Kidney (tissue), 14 donors: ENCODE data around the gene IQGAP3. TPM values are rescaled to one million over a fixed set of nuclear protein-coding genes. Genes with fewer than 3 reads are reported as not detected.

Experiments
- DNase-seq, 5 donors: peaks; one replicate each; pipeline ENCODE4 v3.0.0-alpha.2; 2013 to 2020
- FAIRE-seq: peaks from 2 replicates; lab custom pipeline; 2012; peaks lifted over from hg19 to GRCh38; lab: Jason Lieb, UNC
- H3K27ac ChIP-seq, 2 donors: one replicate each; pipeline ENCODE4 v1.7.0; 2013; ENCODE audit warnings: low read depth in 2 of 2, low read length in 2 of 2, inconsistent platforms in 1 of 2
- H3K27me3 ChIP-seq: one replicate; pipeline ENCODE4 v1.7.1; 2013; ENCODE audit warnings: low read length, inconsistent platforms; ENCODE audit not compliant: control insufficient read depth, insufficient read depth
- H3K36me3 ChIP-seq, 3 donors: one replicate each; pipeline versions ENCODE4 v1.7.0 to v1.7.1; 2013; ENCODE audit warnings: low read length in 3 of 3, control low read depth in 1 of 3, inconsistent platforms in 1 of 3; ENCODE audit not compliant: insufficient read depth in 3 of 3, control insufficient read depth in 2 of 3
- H3K4me1 ChIP-seq, 3 donors: one replicate each; pipeline versions ENCODE4 v1.7.0 to v1.7.1; 2013; ENCODE audit warnings: low read length in 3 of 3, inconsistent platforms in 1 of 3, low read depth in 1 of 3; ENCODE audit not compliant: control insufficient read depth in 2 of 3, insufficient read depth in 2 of 3
- H3K4me3 ChIP-seq, 3 donors: one replicate each; pipeline versions ENCODE4 v1.7.0 to v1.8.1; 2013; ENCODE audit warnings: low read length in 3 of 3, control low read depth in 1 of 3, inconsistent platforms in 1 of 3
- H3K9ac ChIP-seq, 3 donors: one replicate each; pipeline versions ENCODE4 v1.7.0 to v1.7.1; 2013; ENCODE audit warnings: low read length in 3 of 3, control low read depth in 1 of 3, inconsistent platforms in 1 of 3
- H3K9me3 ChIP-seq, 3 donors: one replicate each; pipeline versions ENCODE4 v1.7.0 to v1.7.1; 2013; ENCODE audit warnings: low read length in 3 of 3, control low read depth in 1 of 3, inconsistent platforms in 1 of 3; ENCODE audit not compliant: control insufficient read depth in 2 of 3, insufficient read depth in 1 of 3
- intact Hi-C: fragments of 100-400 bp; cut with DNase I; formaldehyde crosslinking; loops from one replicate; pipeline ENCODE4 v1.11.1; 2022
- polyA plus RNA-seq: library from polyadenylated mRNA; stranded (reverse); fragments of 350-450 nt; fragmentation: Illumina TruSeq; extraction: RNeasy Lipid Tissue Mini Kit (QIAGEN cat#74804); gene quantifications from one replicate; pipeline ENCODE4 v1.2.3, GENCODE V29; 2014; ENCODE audit warnings: low read depth, low replicate concordance; ENCODE audit not compliant: insufficient read depth
- total RNA-seq: library from RNA; stranded (reverse); fragmentation: NEBNext Ultra II Directional; extraction: Animal tissue kit (Norgen Biotek cat#: 25700); gene quantifications from one replicate; pipeline ENCODE4 v1.2.1, GENCODE V29; 2021
- TF ChIP-seq, protein P1 (sequence below): IDR thresholded peaks from 3 replicates; pipeline ENCODE4 v1.5.1; 2012; ENCODE audit warnings: mild to moderate bottlenecking, moderate library complexity, borderline replicate concordance; ENCODE audit not compliant: insufficient read depth; ENCODE audit errors: extremely low read depth
- donor health status: control.
- donor health status: control.
- donor health status: control.
- donor health status: control.
- donor health status: control.
- donor health status: DM: yes; HTN: yes; CAD: no.
- donor health status: Normal renal cell carcinoma (clear cell type).

Gene IQGAP3
- total and polyA plus RNA-seq, 2 donors from 2014 or later, result 0.13 to 1.7 TPM

DNA sequence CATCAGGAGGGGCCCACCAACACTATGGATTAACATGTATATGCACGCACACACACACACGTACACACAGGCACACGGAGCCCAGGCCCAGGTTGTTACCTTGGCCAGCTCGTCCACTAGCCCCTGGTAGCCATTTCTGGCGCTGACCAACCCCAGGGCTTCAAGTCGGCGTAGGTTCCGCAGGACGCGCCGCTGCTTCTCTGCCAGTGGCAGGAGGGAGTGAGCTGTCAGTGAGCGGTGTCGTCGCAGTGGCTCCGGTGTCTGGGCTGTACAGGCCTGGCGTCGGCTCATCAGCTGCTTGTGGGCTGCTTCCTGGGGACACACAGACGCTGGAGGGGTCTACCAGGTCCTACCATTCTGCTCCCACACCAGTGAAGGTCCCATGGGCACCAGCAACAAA is 42.4 kb downstream of the IQGAP3 start:
- FAIRE-seq (no peak), DNase-seq (no peak)
- TF ChIP-seq, protein P1, sequence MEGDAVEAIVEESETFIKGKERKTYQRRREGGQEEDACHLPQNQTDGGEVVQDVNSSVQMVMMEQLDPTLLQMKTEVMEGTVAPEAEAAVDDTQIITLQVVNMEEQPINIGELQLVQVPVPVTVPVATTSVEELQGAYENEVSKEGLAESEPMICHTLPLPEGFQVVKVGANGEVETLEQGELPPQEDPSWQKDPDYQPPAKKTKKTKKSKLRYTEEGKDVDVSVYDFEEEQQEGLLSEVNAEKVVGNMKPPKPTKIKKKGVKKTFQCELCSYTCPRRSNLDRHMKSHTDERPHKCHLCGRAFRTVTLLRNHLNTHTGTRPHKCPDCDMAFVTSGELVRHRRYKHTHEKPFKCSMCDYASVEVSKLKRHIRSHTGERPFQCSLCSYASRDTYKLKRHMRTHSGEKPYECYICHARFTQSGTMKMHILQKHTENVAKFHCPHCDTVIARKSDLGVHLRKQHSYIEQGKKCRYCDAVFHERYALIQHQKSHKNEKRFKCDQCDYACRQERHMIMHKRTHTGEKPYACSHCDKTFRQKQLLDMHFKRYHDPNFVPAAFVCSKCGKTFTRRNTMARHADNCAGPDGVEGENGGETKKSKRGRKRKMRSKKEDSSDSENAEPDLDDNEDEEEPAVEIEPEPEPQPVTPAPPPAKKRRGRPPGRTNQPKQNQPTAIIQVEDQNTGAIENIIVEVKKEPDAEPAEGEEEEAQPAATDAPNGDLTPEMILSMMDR, result no peak
- H3K4me1 ChIP-seq, result no peaks in the 10 kb centered on the region
- no peaks in the 10 kb centered on the region for H3K36me3 ChIP-seq
- intact Hi-C loops, result no loop called here
- H3K9ac ChIP-seq, result no peak overlapping the region
- no peak overlapping the region for H3K4me3 ChIP-seq
- no peaks in the 10 kb centered on the region for H3K27me3 ChIP-seq
- H3K9me3 ChIP-seq, result no peaks in the 10 kb centered on the region
- H3K27ac ChIP-seq, result no peak overlapping the region

DNA sequence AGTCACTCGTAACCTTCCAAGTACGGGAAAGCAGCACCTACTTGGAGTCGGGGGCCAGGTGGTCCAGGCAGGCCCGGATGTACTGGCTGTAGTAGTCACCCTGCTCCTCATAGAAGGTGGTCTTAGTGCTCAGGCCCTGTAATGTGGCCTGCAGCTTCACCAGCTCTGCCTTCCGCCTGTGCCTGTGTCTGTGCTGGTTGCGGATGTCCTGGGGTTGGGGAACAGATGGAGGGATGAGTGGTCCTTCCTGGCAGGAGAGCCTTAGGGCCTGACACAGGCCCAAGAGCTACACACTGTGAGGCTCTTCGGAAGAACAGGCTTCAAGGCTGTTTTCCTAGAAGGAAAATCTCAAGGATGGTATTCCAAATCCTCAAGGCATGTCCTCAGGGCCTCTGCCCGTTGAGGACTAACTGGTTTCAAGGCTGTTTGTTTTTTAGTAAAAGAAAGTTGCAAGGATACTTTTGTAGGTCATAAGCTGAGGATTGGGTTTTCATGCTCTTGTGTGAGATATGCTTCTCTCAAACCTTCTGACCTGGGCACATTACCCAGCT is 43.4 kb downstream of the IQGAP3 start:
- no peak for DNase-seq
- Histone ChIP-seq H3K27me3 (no peaks in the 10 kb centered on the region), H3K4me3 (no peak overlapping the region), H3K9ac (no peak overlapping the region), H3K9me3 (no peaks in the 10 kb centered on the region), H3K27ac (no peak overlapping the region), H3K4me1 (peaks cover 0 to 2% (median 0%) of the 10 kb centered on the region in 3 donors), H3K36me3 (no peaks in the 10 kb centered on the region)
- FAIRE-seq, result no peak
- intact Hi-C loops, result no loop called here
- TF ChIP-seq, protein P1, result no peak

DNA sequence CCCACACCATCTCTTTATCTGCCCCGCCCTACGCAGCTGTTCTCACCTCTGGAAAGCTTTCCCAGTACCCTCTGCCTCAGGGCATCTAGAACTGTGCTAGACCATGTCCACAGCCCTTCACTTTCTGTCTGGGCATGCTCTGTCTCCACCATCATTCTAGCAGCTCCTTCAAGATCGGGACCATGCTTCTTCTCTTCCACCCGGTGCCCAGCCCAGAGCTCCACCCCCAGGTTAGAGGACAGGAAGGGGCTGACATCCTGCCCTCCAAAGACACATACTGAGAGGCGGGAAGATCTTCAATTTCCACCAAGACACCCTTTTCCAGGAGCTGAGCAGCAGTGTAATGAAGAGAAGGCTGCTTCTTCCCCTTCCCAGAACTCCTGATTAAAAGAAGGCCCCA is 44.1 kb downstream of the IQGAP3 start:
- H3K36me3 ChIP-seq, result no peaks in the 10 kb centered on the region
- no peaks in the 10 kb centered on the region for H3K9me3 ChIP-seq
- no peak overlapping the region for H3K27ac ChIP-seq
- no peak overlapping the region for H3K9ac ChIP-seq
- no peak for FAIRE-seq
- peaks cover 0 to 2% (median 0%) of the 10 kb centered on the region in 3 donors for H3K4me1 ChIP-seq
- DNase-seq, result no peak
- no peak overlapping the region for H3K4me3 ChIP-seq
- H3K27me3 ChIP-seq, result no peaks in the 10 kb centered on the region
- TF ChIP-seq, protein P1, result no peak
- intact Hi-C loops, result no loop called here

DNA sequence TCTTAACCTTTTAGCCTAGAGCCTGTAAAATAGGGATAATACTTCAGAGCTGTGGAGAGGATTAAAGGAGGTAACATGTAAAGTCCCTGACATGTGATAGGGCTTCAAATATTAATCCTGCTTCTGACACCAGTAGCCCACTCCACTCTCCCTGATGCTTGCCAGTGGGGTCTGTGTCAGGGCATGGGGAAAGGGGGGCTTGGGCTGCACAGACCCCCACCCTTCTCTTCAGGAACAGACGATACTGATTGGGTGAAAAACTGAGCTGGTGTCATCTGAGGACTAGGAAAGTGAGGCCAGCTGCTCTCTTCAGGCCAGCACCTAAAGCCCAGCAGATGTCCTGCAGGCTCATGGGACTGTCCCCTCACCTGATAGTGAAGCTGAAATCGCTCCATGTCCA is 44.8 kb downstream of the IQGAP3 start:
- no peaks in the 10 kb centered on the region for H3K9me3 ChIP-seq
- peaks cover 0 to 2% (median 0%) of the 10 kb centered on the region in 3 donors for H3K4me1 ChIP-seq
- no peak overlapping the region for H3K9ac ChIP-seq
- no peak overlapping the region for H3K27ac ChIP-seq
- no peaks in the 10 kb centered on the region for H3K27me3 ChIP-seq
- no peaks in the 10 kb centered on the region for H3K36me3 ChIP-seq
- intact Hi-C loops, result no loop called here
- TF ChIP-seq, protein P1, result no peak
- DNase-seq (no peak), FAIRE-seq (no peak)
- no peak overlapping the region for H3K4me3 ChIP-seq
